Fibroblast of skin of abdomen (primary cell): Measurements from ENCODE around the gene LIG3.
"Not testable (repeated sequence)": the region's sequence is repeated elsewhere in the genome, so short reads cannot be mapped to it uniquely, and the experiment has no call there.

Experiments used
- DNase-seq: peaks from one replicate; pipeline ENCODE4 v3.0.0-alpha.2; 2013

LIG3 gene

DNA sequence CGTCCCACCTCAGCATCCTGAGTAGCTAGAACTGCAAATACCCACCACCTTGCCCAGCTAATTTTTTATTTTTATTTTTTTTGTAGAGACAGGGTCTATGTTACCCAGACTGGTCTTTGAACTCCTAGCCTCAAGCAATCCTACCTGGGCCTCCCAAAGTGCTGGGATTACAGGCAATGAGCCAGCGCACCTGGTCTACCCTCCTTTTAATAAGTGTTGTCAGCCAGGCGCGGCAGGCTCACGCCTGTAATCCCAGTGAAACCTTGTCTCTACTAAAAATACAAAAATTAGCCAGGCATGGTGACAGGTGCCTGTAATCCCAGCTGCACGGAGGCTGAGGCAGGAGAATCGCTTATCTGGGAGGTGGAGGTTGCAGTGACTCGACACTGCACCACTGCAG, 63.9 kb downstream of the LIG3 start:
- DNase-seq: no peak

DNA sequence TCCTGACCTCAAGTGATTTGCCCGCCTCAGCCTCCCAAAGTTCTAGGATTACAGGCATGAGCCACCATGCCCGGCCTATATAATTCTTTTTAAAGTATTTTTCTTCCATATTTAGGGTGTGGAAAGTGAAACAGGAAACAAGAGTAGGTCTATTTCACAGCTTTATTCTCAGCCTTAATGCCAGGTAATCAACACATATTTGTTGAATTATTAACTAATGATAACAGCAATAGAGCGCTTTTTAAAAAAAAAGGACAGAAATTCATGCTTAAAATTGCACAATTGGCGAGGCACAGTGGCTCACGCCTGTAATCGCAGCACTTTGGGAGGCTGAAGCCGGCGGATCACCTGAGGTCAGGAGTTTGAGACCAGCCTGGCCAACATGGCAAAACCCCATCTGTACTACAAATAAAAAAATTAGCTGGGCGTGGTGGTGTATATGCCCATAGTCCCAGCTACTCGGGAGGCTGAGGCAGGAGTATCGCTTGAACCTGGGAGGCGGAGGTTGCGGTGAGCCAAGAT, 65.2 kb downstream of the LIG3 start:
- not testable (repeated sequence) for DNase-seq

DNA sequence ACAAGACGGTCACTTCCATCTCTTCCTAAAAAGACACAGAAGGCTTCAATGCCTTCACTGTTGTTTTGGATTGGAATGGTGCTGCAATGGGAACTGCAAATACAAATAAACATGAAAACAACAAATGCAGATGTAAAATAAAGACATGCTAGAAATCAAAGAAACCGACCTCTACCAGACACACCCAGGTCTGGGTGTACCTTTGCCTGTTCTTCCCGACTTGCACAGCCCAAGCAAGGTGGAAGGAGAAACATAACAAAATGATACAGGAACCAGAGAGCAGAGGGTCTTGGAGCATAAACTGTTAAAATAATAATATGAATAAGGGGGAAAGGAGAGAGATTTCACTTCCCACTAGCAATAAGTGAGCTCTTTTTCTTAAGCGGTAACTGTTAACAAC, 65.9 kb downstream of the LIG3 start:
- DNase-seq: no peak

DNA sequence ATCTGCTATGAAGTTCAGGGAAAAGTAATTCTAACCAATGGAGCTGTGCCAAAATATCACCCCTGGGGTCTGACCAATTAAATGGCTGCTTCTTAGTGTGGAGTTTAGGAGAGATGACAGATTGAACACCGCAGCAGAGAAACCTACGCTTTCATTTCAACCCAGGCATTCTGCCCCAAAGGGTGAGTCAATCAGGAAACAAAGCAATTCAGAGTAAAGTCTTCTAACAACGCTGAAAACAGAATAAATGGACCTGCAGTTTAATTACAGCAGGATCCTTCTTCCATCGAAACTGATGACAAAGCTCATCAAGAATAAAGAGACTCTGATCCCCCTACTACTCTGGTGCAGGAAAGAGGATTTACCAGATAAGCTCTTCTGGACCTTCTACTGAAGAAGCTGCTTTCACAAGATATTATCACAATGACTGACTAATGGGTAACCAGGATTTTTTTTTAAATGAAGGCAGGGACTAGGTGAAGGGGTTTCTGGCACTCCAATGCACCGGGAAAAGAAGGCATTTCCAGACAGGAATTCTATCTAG, 66.5 kb downstream of the LIG3 start:
- DNase-seq: peak; percentile 72

GRCh38 chr17:35048685-35049379, 68.5 kb downstream of the LIG3 start:
- no peak for DNase-seq

DNA sequence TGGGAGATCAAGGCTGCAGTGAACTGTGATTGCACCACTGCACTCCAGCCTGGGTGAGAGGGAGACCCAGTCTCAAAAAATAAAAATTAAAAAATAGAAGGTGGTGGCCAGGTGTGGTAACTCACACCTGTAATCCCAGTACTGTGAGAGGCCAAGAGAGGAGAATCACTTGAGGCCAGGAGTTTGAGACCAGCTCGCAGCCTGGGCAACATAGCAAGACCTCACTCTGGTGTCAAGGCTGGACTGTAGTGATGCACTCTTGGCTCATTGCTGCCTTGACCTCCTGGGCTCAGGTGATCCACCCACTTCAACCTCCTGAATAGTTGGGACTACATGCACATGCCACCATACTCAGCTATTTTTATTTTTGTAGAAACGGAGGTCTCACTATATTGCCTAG, 69.9 kb downstream of the LIG3 start:
- DNase-seq: no peak

DNA sequence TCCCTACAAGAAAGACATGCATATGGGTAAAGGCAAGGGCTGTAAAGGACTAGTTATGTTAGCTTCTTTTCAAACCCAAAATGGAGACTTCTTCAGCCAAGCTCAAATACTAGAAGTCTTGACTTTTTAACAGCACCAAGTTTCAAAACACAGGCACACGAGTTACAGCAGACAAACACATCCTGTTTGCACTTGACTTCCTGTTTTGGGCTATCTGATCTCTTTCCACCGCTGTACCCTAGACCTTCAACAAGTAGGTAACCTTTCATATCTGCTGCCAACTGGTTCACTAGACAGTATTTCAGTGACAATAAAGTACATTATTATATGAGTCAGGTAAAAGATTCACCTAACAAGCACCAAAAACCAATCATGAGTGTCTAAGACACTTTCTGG, 70.9 kb downstream of the LIG3 start:
- DNase-seq: no peak

DNA sequence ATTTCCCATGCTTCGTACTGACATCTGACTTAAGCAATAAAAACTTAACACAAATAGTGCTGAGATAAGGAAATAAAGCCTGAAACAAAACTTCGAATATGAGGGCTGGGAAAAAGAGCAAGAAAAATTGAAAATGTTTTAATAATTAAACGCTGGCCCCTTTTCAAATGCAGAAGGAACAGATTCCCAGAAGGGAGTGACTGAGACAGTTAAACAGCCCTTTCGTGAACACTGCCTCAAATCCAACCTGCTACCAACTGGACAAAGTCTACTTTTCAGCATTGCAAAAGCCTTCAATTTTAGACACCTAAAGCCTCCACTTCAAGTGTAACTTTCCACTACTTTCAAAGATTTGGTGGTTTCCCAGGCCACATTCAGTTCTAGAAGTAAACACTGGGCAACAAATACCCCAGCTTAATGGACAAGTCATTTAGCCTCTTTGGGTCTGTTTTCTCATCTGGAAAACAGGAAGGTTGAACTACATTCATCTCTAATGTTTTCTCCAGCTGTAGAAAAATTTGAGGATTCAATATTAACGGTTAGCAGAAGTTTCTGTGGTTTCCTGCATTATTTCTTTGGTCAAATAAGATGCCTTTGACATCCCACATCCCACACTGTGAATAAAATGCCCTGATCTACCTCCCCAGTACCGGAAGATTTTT, 71.4 kb downstream of the LIG3 start:
- DNase-seq: no peak

DNA sequence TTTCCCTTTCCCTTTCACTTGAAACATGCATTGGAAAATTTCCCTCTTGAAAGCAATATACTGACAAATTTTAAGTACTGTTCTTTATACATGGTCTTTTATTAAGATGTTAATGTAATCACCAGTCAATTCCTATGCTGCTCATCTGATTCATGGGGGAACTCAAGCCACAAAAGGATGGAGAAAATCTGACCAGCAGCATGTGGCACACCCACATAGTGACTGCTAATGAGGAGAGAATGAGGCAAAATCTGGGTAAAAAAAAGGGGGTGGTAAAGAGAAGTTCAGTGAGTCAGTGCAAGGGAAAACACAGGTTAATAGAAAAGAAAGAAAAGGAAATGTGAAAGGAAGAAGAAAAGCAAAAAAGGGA, 71.9 kb downstream of the LIG3 start:
- peak; percentile 61 for DNase-seq

DNA sequence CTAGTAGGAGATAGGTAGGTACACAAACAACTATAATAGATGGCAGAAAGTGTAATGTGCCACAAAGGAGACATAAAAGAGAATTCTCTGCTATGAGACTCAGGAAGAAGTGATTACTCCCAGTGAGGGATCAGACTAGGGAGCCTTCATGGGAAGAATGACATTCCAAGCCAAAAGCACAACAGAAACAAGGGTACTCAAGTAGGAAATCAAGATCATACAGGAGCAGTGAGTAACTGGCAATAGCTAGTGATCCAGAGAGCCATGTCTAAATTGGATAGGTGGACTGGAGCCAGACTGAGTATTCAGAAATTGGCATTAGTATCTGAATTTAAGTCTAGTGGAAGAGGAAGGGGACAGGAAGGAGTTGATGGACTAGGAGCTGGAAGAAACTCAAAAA, 72.5 kb downstream of the LIG3 start:
- peak; percentile 4 for DNase-seq

DNA sequence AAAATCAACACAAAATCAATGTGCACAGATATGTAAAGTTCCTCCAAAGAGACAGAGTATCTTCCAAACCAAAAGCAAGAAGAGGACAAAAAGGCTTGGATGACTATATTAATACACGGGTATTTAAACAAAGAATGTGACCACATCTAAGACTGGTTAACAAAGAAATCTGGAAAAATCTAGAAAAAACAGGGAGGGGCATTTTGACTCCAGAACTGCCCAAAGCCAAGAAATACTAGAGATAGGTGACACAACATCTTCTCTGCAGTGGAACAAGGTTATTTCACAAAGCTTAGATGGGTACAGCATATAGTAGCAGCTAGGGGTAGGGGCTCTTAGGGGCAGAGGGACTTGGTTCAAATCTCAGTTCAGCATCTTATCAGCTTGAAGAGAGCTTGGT, 72.9 kb downstream of the LIG3 start:
- DNase-seq: no peak

GRCh38 chr17:35056013-35056412, 75.7 kb downstream of the LIG3 start:
- DNase-seq: no peak

- DNase-seq: no peak
Observed at GRCh38 chr17:35057332-35057915, 77.1 kb downstream of the LIG3 start.
